Neutrophil (primary cell): ENCODE data around the gene SGCA.

Experiments used
- H3K27ac ChIP-seq: fragments of 200-600 bp; sonication (generic); 2 replicates; pipeline ENCODE4 v1.5.1; 2016; ENCODE audit warnings: mild to moderate bottlenecking, moderate library complexity
- H3K27me3 ChIP-seq: fragments of 200-600 bp; sonication (generic); 2 replicates; pipeline ENCODE4 v1.6.0; 2016; ENCODE audit warnings: mild to moderate bottlenecking
- H3K36me3 ChIP-seq: fragments of 200-600 bp; sonication (generic); 2 replicates; pipeline ENCODE4 v1.5.1; 2017
- H3K4me1 ChIP-seq, 2 experiments: fragments of 200-600 bp in 1 of 2; sonication (generic) in 1 of 2; 1 replicate in 1 of 2; 2 replicates in 1 of 2; pipeline versions ENCODE4 v1.5.1 to v1.6.1; 2013 to 2016; ENCODE audit warnings: low read depth in 1 of 2, low read length in 1 of 2, mild to moderate bottlenecking in 1 of 2, moderate library complexity in 1 of 2; ENCODE audit not compliant: control insufficient read depth in 1 of 2, insufficient read depth in 1 of 2
- H3K4me3 ChIP-seq, 2 experiments: fragments of 200-600 bp in 1 of 2; sonication (generic) in 1 of 2; 1 replicate in 1 of 2; 2 replicates in 1 of 2; pipeline ENCODE4 v1.5.1; 2013 to 2016; ENCODE audit warnings: low read depth in 1 of 2, low read length in 1 of 2, mild to moderate bottlenecking in 1 of 2, moderate library complexity in 1 of 2
- H3K9me3 ChIP-seq: fragments of 200-600 bp; sonication (generic); 2 replicates; pipeline ENCODE4 v1.5.1; 2016
- CTCF ChIP-seq: fragments of 200-600 bp; sonication (generic); IDR thresholded peaks from 2 replicates; pipeline ENCODE4 v1.5.1; 2016; ENCODE audit warnings: antibody characterized with exemption

The SGCA gene

GRCh38 chr17:50203086-50203485 is 37.3 kb downstream of the SGCA start:
- H3K36me3 ChIP-seq: no peaks in the 10 kb centered on the region
- peaks cover 96% of the 10 kb centered on the region for H3K27me3 ChIP-seq
- no peaks in the 10 kb centered on the region for H3K9me3 ChIP-seq
- no peak for TF ChIP-seq CTCF
- no peak overlapping the region for H3K27ac ChIP-seq
- H3K4me1 ChIP-seq: peaks cover 17 to 22% of the 10 kb centered on the region in 2 experiments
- H3K4me3 ChIP-seq: no peak overlapping the region

- Histone ChIP-seq H3K27ac (no peak overlapping the region), H3K36me3 (no peaks in the 10 kb centered on the region), H3K4me3 (no peak overlapping the region), H3K9me3 (no peaks in the 10 kb centered on the region), H3K4me1 (peaks cover 17 to 22% of the 10 kb centered on the region in 2 experiments), H3K27me3 (peaks cover 92% of the 10 kb centered on the region)
- no peak for TF ChIP-seq CTCF
These were observed 38.0 kb downstream of the SGCA start for GRCh38 chr17:50203604-50204345.

GRCh38 chr17:50204431-50204830 is 38.6 kb downstream of the SGCA start:
- no peak for TF ChIP-seq CTCF
- H3K9me3 ChIP-seq: no peaks in the 10 kb centered on the region
- H3K36me3 ChIP-seq: no peaks in the 10 kb centered on the region
- H3K4me3 ChIP-seq: no peak overlapping the region
- no peak overlapping the region for H3K27ac ChIP-seq
- peaks cover 87% of the 10 kb centered on the region for H3K27me3 ChIP-seq
- H3K4me1 ChIP-seq: peaks cover 17 to 21% of the 10 kb centered on the region in 2 experiments

GRCh38 chr17:50205111-50205962 is 39.5 kb downstream of the SGCA start:
- H3K4me1 ChIP-seq: peaks cover 10 to 12% of the 10 kb centered on the region in 2 experiments
- H3K36me3 ChIP-seq: no peaks in the 10 kb centered on the region
- H3K27ac ChIP-seq: no peak overlapping the region
- H3K27me3 ChIP-seq: peaks cover 88% of the 10 kb centered on the region
- no peak overlapping the region for H3K4me3 ChIP-seq
- no peak for TF ChIP-seq CTCF
- H3K9me3 ChIP-seq: no peaks in the 10 kb centered on the region

- peaks cover 3 to 5% of the 10 kb centered on the region in 2 experiments for H3K4me1 ChIP-seq
- TF ChIP-seq CTCF: no peak
- H3K9me3 ChIP-seq: no peaks in the 10 kb centered on the region
- H3K27me3 ChIP-seq: peaks cover 90% of the 10 kb centered on the region
- H3K36me3 ChIP-seq: no peaks in the 10 kb centered on the region
- H3K4me3 ChIP-seq: no peak overlapping the region
- no peak overlapping the region for H3K27ac ChIP-seq
These were observed 40.2 kb downstream of the SGCA start for GRCh38 chr17:50205963-50206505.
